ENCODE measurements around the gene TMEM212. TPM values are rescaled to one million over a fixed set of nuclear protein-coding genes. Genes with fewer than 3 reads are reported as not detected.

TMEM212 gene
- total and polyA plus RNA-seq, 2 of the 13 experiments (the other 11 are each of a cell fraction or from before 2014, with no cell fraction given): not detected

DNA sequence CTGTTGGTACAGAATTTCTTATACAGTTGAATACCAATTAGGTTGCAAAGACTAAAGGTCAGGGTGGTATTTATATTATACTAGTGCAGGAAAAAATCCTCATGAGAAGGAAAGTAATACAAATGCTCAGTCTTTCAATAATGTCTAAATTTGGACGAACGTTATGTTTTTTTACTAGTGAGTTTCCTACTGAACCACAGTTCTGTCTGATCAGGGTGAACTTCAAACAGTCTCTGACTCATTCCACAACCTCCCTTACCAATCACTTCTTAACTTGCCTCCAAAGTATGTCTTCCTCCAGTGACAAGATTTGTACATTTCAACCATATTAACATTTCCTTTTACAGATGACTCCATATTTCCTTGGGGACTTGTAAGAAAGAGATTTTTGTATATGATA, 3.4 kb downstream of the TMEM212 start (continued):
- TF ChIP-seq, protein P1, sequence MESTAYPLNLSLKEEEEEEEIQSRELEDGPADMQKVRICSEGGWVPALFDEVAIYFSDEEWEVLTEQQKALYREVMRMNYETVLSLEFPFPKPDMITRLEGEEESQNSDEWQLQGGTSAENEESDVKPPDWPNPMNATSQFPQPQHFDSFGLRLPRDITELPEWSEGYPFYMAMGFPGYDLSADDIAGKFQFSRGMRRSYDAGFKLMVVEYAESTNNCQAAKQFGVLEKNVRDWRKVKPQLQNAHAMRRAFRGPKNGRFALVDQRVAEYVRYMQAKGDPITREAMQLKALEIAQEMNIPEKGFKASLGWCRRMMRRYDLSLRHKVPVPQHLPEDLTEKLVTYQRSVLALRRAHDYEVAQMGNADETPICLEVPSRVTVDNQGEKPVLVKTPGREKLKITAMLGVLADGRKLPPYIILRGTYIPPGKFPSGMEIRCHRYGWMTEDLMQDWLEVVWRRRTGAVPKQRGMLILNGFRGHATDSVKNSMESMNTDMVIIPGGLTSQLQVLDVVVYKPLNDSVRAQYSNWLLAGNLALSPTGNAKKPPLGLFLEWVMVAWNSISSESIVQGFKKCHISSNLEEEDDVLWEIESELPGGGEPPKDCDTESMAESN (CRISPR knock-in tag; conservative IDR thresholded peaks at IDR 0.05): no peak
- TF ChIP-seq CCAR2 (optimal IDR thresholded peaks at IDR 0.05; ENCODE audit: low read depth, low read length) (no peak), WIZ (CRISPR knock-in tag; IDR thresholded peaks at IDR 0.05) (no peak), NFATC3 (CRISPR knock-in tag; IDR thresholded peaks at IDR 0.05) (no peak), FOXM1 (CRISPR knock-in tag; IDR thresholded peaks at IDR 0.05) (no peak), ZFX (CRISPR knock-in tag; IDR thresholded peaks at IDR 0.05; ENCODE audit: low read depth) (no peak), MED1 (CRISPR knock-in tag; IDR thresholded peaks at IDR 0.05) (peak; percentile 47; the same call in 1 of the 2 replicates), TCF7 (IDR thresholded peaks at IDR 0.05; ENCODE audit: low read depth) (0 out of 2 replicates have a peak, but pooled peaks have one; percentile 21), ARID2 (CRISPR knock-in tag; IDR thresholded peaks at IDR 0.05; ENCODE audit: borderline replicate concordance) (no peak), TRIM24 (CRISPR knock-in tag; IDR thresholded peaks at IDR 0.05) (no peak), FOXA3 (CRISPR knock-in tag; IDR thresholded peaks at IDR 0.05) (0 out of 2 replicates have a peak, but pooled peaks have one; percentile 11), ZNF619 (CRISPR knock-in tag; IDR thresholded peaks at IDR 0.05) (no peak), GATAD2A (CRISPR knock-in tag; IDR thresholded peaks at IDR 0.05) (peak; percentile 23; the same call in 1 of the 2 replicates), FLYWCH1 (CRISPR knock-in tag; IDR thresholded peaks at IDR 0.05) (no peak), ZNF780A (CRISPR knock-in tag; IDR thresholded peaks at IDR 0.05) (no peak), YY1 (IDR thresholded peaks at IDR 0.05; ENCODE audit: insufficient read depth, insufficient replicate concordance, low read depth, low read length) (no peak), ZNF260 (CRISPR knock-in tag; IDR thresholded peaks at IDR 0.05; ENCODE audit: borderline replicate concordance, low read depth) (no peak)
- TF ChIP-seq, protein P2, sequence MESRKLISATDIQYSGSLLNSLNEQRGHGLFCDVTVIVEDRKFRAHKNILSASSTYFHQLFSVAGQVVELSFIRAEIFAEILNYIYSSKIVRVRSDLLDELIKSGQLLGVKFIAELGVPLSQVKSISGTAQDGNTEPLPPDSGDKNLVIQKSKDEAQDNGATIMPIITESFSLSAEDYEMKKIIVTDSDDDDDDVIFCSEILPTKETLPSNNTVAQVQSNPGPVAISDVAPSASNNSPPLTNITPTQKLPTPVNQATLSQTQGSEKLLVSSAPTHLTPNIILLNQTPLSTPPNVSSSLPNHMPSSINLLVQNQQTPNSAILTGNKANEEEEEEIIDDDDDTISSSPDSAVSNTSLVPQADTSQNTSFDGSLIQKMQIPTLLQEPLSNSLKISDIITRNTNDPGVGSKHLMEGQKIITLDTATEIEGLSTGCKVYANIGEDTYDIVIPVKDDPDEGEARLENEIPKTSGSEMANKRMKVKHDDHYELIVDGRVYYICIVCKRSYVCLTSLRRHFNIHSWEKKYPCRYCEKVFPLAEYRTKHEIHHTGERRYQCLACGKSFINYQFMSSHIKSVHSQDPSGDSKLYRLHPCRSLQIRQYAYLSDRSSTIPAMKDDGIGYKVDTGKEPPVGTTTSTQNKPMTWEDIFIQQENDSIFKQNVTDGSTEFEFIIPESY (CRISPR knock-in tag; IDR thresholded peaks at IDR 0.05): no peak
- TF ChIP-seq, protein P3, sequence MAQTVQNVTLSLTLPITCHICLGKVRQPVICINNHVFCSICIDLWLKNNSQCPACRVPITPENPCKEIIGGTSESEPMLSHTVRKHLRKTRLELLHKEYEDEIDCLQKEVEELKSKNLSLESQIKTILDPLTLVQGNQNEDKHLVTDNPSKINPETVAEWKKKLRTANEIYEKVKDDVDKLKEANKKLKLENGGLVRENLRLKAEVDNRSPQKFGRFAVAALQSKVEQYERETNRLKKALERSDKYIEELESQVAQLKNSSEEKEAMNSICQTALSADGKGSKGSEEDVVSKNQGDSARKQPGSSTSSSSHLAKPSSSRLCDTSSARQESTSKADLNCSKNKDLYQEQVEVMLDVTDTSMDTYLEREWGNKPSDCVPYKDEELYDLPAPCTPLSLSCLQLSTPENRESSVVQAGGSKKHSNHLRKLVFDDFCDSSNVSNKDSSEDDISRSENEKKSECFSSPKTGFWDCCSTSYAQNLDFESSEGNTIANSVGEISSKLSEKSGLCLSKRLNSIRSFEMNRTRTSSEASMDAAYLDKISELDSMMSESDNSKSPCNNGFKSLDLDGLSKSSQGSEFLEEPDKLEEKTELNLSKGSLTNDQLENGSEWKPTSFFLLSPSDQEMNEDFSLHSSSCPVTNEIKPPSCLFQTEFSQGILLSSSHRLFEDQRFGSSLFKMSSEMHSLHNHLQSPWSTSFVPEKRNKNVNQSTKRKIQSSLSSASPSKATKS (CRISPR knock-in tag; IDR thresholded peaks at IDR 0.05): no peak
- TF ChIP-seq, protein P4, sequence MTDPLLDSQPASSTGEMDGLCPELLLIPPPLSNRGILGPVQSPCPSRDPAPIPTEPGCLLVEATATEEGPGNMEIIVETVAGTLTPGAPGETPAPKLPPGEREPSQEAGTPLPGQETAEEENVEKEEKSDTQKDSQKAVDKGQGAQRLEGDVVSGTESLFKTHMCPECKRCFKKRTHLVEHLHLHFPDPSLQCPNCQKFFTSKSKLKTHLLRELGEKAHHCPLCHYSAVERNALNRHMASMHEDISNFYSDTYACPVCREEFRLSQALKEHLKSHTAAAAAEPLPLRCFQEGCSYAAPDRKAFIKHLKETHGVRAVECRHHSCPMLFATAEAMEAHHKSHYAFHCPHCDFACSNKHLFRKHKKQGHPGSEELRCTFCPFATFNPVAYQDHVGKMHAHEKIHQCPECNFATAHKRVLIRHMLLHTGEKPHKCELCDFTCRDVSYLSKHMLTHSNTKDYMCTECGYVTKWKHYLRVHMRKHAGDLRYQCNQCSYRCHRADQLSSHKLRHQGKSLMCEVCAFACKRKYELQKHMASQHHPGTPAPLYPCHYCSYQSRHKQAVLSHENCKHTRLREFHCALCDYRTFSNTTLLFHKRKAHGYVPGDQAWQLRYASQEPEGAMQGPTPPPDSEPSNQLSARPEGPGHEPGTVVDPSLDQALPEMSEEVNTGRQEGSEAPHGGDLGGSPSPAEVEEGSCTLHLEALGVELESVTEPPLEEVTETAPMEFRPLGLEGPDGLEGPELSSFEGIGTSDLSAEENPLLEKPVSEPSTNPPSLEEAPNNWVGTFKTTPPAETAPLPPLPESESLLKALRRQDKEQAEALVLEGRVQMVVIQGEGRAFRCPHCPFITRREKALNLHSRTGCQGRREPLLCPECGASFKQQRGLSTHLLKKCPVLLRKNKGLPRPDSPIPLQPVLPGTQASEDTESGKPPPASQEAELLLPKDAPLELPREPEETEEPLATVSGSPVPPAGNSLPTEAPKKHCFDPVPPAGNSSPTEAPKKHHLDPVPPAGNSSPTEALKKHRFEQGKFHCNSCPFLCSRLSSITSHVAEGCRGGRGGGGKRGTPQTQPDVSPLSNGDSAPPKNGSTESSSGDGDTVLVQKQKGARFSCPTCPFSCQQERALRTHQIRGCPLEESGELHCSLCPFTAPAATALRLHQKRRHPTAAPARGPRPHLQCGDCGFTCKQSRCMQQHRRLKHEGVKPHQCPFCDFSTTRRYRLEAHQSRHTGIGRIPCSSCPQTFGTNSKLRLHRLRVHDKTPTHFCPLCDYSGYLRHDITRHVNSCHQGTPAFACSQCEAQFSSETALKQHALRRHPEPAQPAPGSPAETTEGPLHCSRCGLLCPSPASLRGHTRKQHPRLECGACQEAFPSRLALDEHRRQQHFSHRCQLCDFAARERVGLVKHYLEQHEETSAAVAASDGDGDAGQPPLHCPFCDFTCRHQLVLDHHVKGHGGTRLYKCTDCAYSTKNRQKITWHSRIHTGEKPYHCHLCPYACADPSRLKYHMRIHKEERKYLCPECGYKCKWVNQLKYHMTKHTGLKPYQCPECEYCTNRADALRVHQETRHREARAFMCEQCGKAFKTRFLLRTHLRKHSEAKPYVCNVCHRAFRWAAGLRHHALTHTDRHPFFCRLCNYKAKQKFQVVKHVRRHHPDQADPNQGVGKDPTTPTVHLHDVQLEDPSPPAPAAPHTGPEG (CRISPR knock-in tag; IDR thresholded peaks at IDR 0.05): no peak

Data from HepG2 (cell line).